B cell (primary cell): ENCODE data around the gene CXCR3. TPM values are rescaled to one million over a fixed set of nuclear protein-coding genes. Genes with fewer than 3 reads are reported as not detected.
A peak's percentile ranks its signal among the peaks of the same experiment; 100 is the strongest.

Source experiments
- ATAC-seq: fragments of 200-7000 bp; cut with Tn5 transposase; one replicate; pipeline ENCODE4 v1.10.0; 2021; ENCODE audit warnings: low read depth, mild to moderate bottlenecking, moderate number of reproducible peaks, moderate library complexity
- CTCF ChIA-PET: fragments of 350-600 bp; sonication (Branson Sonifier 250); formaldehyde crosslinking; loops from one replicate; lab custom pipeline; 2021; ENCODE audit warnings: antibody characterized with exemption, inconsistent platforms; lab: Charles Lee
- POLR2A ChIA-PET: fragments of 350-600 bp; sonication (Branson Sonifier 250); formaldehyde crosslinking; loops from one replicate; lab custom pipeline; 2021; ENCODE audit warnings: antibody characterized with exemption; lab: Charles Lee
- DNase-seq: peaks from one replicate; pipeline ENCODE4 v3.0.0; 2013
- H2AFZ ChIP-seq: 2 replicates; pipeline ENCODE4 v1.6.1; 2012; ENCODE audit warnings: mild to moderate bottlenecking, low read depth, low read length; ENCODE audit not compliant: insufficient read depth, poor library complexity, severe bottlenecking
- H3K27ac ChIP-seq, 2 donors: 1 replicate in 1 of 2; 2 replicates in 1 of 2; pipeline ENCODE4 v1.5.1; 2012 to 2013; ENCODE audit warnings: low read length in 2 of 2, mild to moderate bottlenecking in 2 of 2, moderate library complexity in 1 of 2
- H3K27me3 ChIP-seq, 4 experiments: fragments of 200-600 bp in 1 of 4; sonication (generic) in 1 of 4; replicated peaks in 1 of 4; 1 replicate in 2 of 4; 2 replicates in 2 of 4; pipeline versions ENCODE4 v1.6.1 to v1.7.0; 2013 to 2016; ENCODE audit warnings: low read length in 3 of 4, mild to moderate bottlenecking in 2 of 4, mixed read lengths in 1 of 4, moderate library complexity in 1 of 4; ENCODE audit not compliant: insufficient read depth in 4 of 4, control insufficient read depth in 3 of 4; ENCODE audit errors: control extremely low read depth in 1 of 4
- H3K36me3 ChIP-seq, 2 experiments: replicated peaks in 1 of 2; 1 replicate in 1 of 2; 2 replicates in 1 of 2; pipeline versions ENCODE4 v1.6.1 to v1.7.1; 2013; ENCODE audit warnings: low read length in 1 of 2; ENCODE audit not compliant: insufficient read depth in 2 of 2, control insufficient read depth in 1 of 2; ENCODE audit errors: control extremely low read depth in 1 of 2, extremely low read depth in 1 of 2
- H3K4me1 ChIP-seq, 2 donors: fragments of 200-600 bp in 1 of 2; sonication (generic) in 1 of 2; 1 replicate in 1 of 2; 2 replicates in 1 of 2; pipeline versions ENCODE4 v1.5.1 to v1.6.1; 2013 to 2017; ENCODE audit warnings: low read length in 2 of 2; ENCODE audit not compliant: control insufficient read depth in 2 of 2, insufficient read depth in 2 of 2
- H3K4me2 ChIP-seq: replicated peaks from 2 replicates; pipeline ENCODE3; 2012; ENCODE audit warnings: mild to moderate bottlenecking, low read depth, low read length; ENCODE audit not compliant: poor library complexity, severe bottlenecking
- H3K4me3 ChIP-seq, 5 experiments: fragments of 200-600 bp in 1 of 5; sonication (generic) in 1 of 5; 1 replicate in 3 of 5; 2 replicates in 2 of 5; pipeline versions ENCODE4 v1.5.1 to v1.7.0; 2011 to 2016; ENCODE audit warnings: low read length in 4 of 5, mild to moderate bottlenecking in 4 of 5, low read depth in 2 of 5, control low read depth in 1 of 5, moderate library complexity in 1 of 5; ENCODE audit not compliant: insufficient read depth in 1 of 5; ENCODE audit errors: control extremely low read depth in 1 of 5, extremely low read depth in 1 of 5
- H3K79me2 ChIP-seq: fragments of 200-600 bp; sonication (generic); one replicate; pipeline ENCODE4 v1.6.0; 2016; ENCODE audit warnings: low read length; ENCODE audit not compliant: control insufficient read depth, insufficient read depth
- H3K9ac ChIP-seq: fragments of 200-600 bp; sonication (generic); 2 replicates; pipeline ENCODE4 v1.6.1; 2017; ENCODE audit warnings: mild to moderate bottlenecking, low read length, moderate library complexity
- H3K9me3 ChIP-seq, 3 donors: one replicate each; pipeline versions ENCODE4 v1.6.1 to v1.7.1; 2013; ENCODE audit warnings: low read length in 2 of 3; ENCODE audit not compliant: control insufficient read depth in 2 of 3, insufficient read depth in 1 of 3; ENCODE audit errors: control extremely low read depth in 1 of 3
- H4K20me1 ChIP-seq: 2 replicates; pipeline ENCODE4 v1.6.0; 2012; ENCODE audit warnings: mild to moderate bottlenecking, low read length; ENCODE audit not compliant: insufficient read depth, control insufficient read depth, poor library complexity, severe bottlenecking
- H3K27ac Mint-ChIP-seq: one replicate; pipeline ENCODE4 v1.8.0; 2021; ENCODE audit warnings: mixed read lengths
- H3K27me3 Mint-ChIP-seq: one replicate; pipeline ENCODE4 v1.8.0; 2021; ENCODE audit warnings: mixed read lengths
- H3K4me1 Mint-ChIP-seq: one replicate; pipeline ENCODE4 v1.8.0; 2021; ENCODE audit warnings: mixed read lengths
- H3K4me3 Mint-ChIP-seq: one replicate; pipeline ENCODE4 v1.8.0; 2021; ENCODE audit warnings: mixed read lengths
- H3K9me3 Mint-ChIP-seq: one replicate; pipeline ENCODE4 v1.8.0; 2022; ENCODE audit warnings: mixed read lengths; ENCODE audit not compliant: insufficient read depth
- EZH2 ChIP-seq: IDR thresholded peaks from 2 replicates; pipeline ENCODE4 v1.6.1; 2012; ENCODE audit warnings: borderline replicate concordance, low read depth, mild to moderate bottlenecking, moderate library complexity, low read length; ENCODE audit not compliant: insufficient read depth, poor library complexity, severe bottlenecking
- WGBS: methylation state at CpG from one replicate; pipeline ENCODE4 v1.1.5; 2013; ENCODE audit warnings: missing lambda C conversion rate; ENCODE audit not compliant: insufficient coverage; 5-methylcytosine and 5-hydroxymethylcytosine counted together
- intact Hi-C: fragments of 100-400 bp; cut with micrococcal nuclease; formaldehyde crosslinking; loops from one replicate; pipeline ENCODE4 v1.10.0; 2022
- polyA plus RNA-seq: library from polyadenylated mRNA; depleted of rRNA; stranded (reverse); fragments of >200 nt; gene quantifications from 2 replicates; pipeline ENCODE4 v1.2.3, GENCODE V29; 2012
- total RNA-seq, 2 donors: library from RNA; stranded (reverse); fragments of 120-200 nt in 1 of 2; gene quantifications; 1 replicate in 1 of 2; 2 replicates in 1 of 2; pipeline versions ENCODE4 v1.2.3 to v1.2.4, GENCODE V29; 2013 to 2022
- TF ChIP-seq, protein P1 (sequence below): fragments of 200-600 bp; IDR thresholded peaks from one replicate; pipeline ENCODE4 v1.8.0; 2022; ENCODE audit warnings: antibody characterized with exemption, mild to moderate bottlenecking

Gene CXCR3
- total and polyA plus RNA-seq, 2 donors (not counting 1 experiment from before 2014, with no cell fraction given), result 6.9 to 8.7 TPM

DNA sequence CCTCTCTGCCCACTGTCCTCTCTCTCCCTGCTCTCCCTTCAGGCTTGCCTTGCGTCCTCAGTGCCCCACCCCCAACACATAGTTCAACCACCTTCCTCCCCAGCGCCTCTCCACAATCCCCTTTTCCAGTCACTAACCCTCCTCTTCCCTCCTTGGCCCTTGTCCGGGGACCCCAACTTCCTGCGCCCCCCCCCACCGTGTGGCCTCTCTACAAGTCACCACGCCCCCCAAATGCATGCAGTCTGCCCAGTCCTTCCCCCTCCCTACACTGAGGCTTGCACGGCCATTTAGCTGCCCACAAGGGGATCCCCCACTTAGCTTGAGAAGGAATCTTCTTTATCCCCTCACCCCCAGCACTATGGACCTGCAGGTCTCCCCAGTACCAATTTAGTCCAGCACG, 569 bp downstream of the CXCR3 start:
- peaks cover 39 to 57% of the 10 kb centered on the region in 2 donors for H3K4me1 ChIP-seq
- no peak for DNase-seq
- Mint-ChIP-seq H3K27me3 (no peaks in the 10 kb centered on the region), H3K4me1 (peaks cover 52% of the 10 kb centered on the region), H3K27ac (peak overlapping the region; percentile 86), H3K9me3 (no peaks in the 10 kb centered on the region), H3K4me3 (peak overlapping the region; percentile 76)
- no peak overlapping the region for H2AFZ ChIP-seq
- peak overlapping the region; percentile 64 for H3K4me2 ChIP-seq
- peaks cover 0 to 5% of the 10 kb centered on the region in 2 experiments for H3K36me3 ChIP-seq
- WGBS, result 43% methylated on average over 3 of the region's 8 CpGs
- CTCF ChIA-PET, result interaction anchor here (1.0 to 1.6 kb wide), 2 partner anchors 20 to 32 kb away, joined by 4 read pairs; no protein-coding TSS in a partner anchor
- peak overlapping the region; percentile 44 to 83 for H3K27ac ChIP-seq
- H3K9ac ChIP-seq, result peak overlapping the region; percentile 22
- H3K27me3 ChIP-seq, result no peaks in the 10 kb centered on the region
- intact Hi-C loops, result no loop called here
- no peaks in the 10 kb centered on the region for H4K20me1 ChIP-seq
- peak overlapping the region in 4 of 5 experiments; percentile 22 to 47 (median 32) for H3K4me3 ChIP-seq
- POLR2A ChIA-PET, result interaction anchor here (0.6 kb wide), 1 partner anchor 1270 kb away, joined by 4 read pairs; no protein-coding TSS in a partner anchor
- H3K9me3 ChIP-seq, result peaks cover 0 to 14% (median 0%) of the 10 kb centered on the region in 3 donors
- TF ChIP-seq, protein P1, sequence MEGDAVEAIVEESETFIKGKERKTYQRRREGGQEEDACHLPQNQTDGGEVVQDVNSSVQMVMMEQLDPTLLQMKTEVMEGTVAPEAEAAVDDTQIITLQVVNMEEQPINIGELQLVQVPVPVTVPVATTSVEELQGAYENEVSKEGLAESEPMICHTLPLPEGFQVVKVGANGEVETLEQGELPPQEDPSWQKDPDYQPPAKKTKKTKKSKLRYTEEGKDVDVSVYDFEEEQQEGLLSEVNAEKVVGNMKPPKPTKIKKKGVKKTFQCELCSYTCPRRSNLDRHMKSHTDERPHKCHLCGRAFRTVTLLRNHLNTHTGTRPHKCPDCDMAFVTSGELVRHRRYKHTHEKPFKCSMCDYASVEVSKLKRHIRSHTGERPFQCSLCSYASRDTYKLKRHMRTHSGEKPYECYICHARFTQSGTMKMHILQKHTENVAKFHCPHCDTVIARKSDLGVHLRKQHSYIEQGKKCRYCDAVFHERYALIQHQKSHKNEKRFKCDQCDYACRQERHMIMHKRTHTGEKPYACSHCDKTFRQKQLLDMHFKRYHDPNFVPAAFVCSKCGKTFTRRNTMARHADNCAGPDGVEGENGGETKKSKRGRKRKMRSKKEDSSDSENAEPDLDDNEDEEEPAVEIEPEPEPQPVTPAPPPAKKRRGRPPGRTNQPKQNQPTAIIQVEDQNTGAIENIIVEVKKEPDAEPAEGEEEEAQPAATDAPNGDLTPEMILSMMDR, result no peak
- no peak for TF ChIP-seq EZH2
- ATAC-seq, result no peak
- no peaks in the 10 kb centered on the region for H3K79me2 ChIP-seq
